Lower lobe of right lung (tissue), 2 donors: Measurements from ENCODE around the gene RASAL2. TPM values are rescaled to one million over a fixed set of nuclear protein-coding genes. Genes with fewer than 3 reads are reported as not detected.
"Not testable (repeated sequence)": the region's sequence is repeated elsewhere in the genome, so short reads cannot be mapped to it uniquely, and the experiment has no call there.

Experiments used
- ATAC-seq, 2 donors: fragments of 200-7000 bp; cut with Tn5 transposase; one replicate each; pipeline ENCODE4 v1.9.1; 2020 to 2022; ENCODE audit warnings: mild to moderate bottlenecking in 2 of 2, moderate library complexity in 2 of 2
- DNase-seq: peaks from one replicate; pipeline ENCODE4 v3.0.0-alpha.2; 2020
- H3K27ac ChIP-seq: fragments of 200-600 bp; one replicate; pipeline ENCODE4 v1.8.0; 2022
- H3K27me3 ChIP-seq: fragments of 200-600 bp; one replicate; pipeline ENCODE4 v1.8.0; 2022; ENCODE audit warnings: low read depth
- H3K36me3 ChIP-seq: fragments of 200-600 bp; one replicate; pipeline ENCODE4 v1.8.0; 2022; ENCODE audit warnings: mild to moderate bottlenecking
- H3K4me1 ChIP-seq: fragments of 200-600 bp; one replicate; pipeline ENCODE4 v1.8.0; 2022
- H3K4me3 ChIP-seq: fragments of 200-600 bp; one replicate; pipeline ENCODE4 v1.8.0; 2022; ENCODE audit warnings: mild to moderate bottlenecking
- H3K9me3 ChIP-seq: fragments of 200-600 bp; one replicate; pipeline ENCODE4 v1.8.0; 2022
- intact Hi-C: fragments of 100-400 bp; cut with DNase I; formaldehyde crosslinking; loops from one replicate; pipeline ENCODE4 v1.11.0; 2022
- total RNA-seq: library from RNA; stranded (reverse); fragmentation: NEBNext Ultra II Directional; extraction: Animal tissue kit (Norgen Biotek cat#: 25700); gene quantifications from one replicate; pipeline ENCODE4 v1.2.1, GENCODE V29; 2021
- TF ChIP-seq, protein P1 (sequence below): fragments of 200-600 bp; IDR thresholded peaks from one replicate; pipeline ENCODE4 v1.8.0; 2022; ENCODE audit warnings: antibody characterized with exemption, mild to moderate bottlenecking
- donor health status: DM: no; HTN: yes; CAD: no; lungs with severe emphysema.

The RASAL2 gene
- total RNA-seq, 1 donor from 2014 or later: 48.3 TPM

DNA sequence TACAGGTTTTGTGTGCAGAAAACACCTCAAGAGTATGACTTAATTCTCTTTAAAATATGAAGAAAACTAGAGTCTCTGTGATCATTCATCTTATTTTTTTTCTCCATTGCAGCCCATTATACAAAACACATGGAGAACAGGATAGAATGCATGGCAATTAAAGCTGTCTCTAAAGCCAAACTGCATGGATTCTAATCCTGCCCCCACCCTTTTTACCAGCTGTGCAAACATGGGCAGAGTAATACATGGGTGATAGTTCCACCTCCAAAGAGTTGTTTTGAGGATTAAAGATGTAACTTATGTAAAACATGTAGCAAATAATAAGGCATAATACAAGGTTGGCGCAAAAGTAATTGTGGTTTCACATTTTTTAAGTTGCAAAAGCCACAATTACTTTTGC, 288.5 kb downstream of the RASAL2 start:
- Histone ChIP-seq H3K9me3 (no peaks in the 10 kb centered on the region), H3K27ac (no peak overlapping the region), H3K4me3 (no peak overlapping the region), H3K4me1 (no peaks in the 10 kb centered on the region), H3K27me3 (no peaks in the 10 kb centered on the region), H3K36me3 (no peaks in the 10 kb centered on the region)
- intact Hi-C loops: no loop called here
- no peak for DNase-seq
- TF ChIP-seq, protein P1, sequence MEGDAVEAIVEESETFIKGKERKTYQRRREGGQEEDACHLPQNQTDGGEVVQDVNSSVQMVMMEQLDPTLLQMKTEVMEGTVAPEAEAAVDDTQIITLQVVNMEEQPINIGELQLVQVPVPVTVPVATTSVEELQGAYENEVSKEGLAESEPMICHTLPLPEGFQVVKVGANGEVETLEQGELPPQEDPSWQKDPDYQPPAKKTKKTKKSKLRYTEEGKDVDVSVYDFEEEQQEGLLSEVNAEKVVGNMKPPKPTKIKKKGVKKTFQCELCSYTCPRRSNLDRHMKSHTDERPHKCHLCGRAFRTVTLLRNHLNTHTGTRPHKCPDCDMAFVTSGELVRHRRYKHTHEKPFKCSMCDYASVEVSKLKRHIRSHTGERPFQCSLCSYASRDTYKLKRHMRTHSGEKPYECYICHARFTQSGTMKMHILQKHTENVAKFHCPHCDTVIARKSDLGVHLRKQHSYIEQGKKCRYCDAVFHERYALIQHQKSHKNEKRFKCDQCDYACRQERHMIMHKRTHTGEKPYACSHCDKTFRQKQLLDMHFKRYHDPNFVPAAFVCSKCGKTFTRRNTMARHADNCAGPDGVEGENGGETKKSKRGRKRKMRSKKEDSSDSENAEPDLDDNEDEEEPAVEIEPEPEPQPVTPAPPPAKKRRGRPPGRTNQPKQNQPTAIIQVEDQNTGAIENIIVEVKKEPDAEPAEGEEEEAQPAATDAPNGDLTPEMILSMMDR: no peak
- ATAC-seq: no peak

DNA sequence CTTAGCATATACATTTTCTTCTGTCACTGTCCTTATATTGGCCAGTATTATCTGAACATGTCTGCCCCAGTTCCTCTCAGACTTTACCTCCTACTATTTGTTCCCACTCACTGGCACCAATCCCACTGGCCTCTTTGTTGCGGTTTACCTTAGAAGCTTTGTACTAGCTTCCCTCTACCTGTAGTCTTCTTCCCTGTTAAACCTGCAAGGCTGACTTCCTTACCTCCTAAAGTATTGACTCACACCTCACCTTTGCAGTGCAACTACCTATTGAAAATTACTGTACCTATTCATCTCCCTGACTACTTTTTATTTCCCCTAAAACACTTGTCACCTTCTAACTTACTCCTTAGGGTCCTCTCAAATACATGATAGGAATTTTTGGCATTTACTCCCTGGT, 291.8 kb downstream of the RASAL2 start:
- peaks cover 7% of the 10 kb centered on the region for H3K4me1 ChIP-seq
- intact Hi-C loops: no loop called here
- H3K27ac ChIP-seq: no peak overlapping the region
- TF ChIP-seq, protein P1: no peak
- H3K36me3 ChIP-seq: no peaks in the 10 kb centered on the region
- H3K4me3 ChIP-seq: no peak overlapping the region
- DNase-seq (no peak), ATAC-seq (no peak)
- no peaks in the 10 kb centered on the region for H3K27me3 ChIP-seq
- no peaks in the 10 kb centered on the region for H3K9me3 ChIP-seq

DNA sequence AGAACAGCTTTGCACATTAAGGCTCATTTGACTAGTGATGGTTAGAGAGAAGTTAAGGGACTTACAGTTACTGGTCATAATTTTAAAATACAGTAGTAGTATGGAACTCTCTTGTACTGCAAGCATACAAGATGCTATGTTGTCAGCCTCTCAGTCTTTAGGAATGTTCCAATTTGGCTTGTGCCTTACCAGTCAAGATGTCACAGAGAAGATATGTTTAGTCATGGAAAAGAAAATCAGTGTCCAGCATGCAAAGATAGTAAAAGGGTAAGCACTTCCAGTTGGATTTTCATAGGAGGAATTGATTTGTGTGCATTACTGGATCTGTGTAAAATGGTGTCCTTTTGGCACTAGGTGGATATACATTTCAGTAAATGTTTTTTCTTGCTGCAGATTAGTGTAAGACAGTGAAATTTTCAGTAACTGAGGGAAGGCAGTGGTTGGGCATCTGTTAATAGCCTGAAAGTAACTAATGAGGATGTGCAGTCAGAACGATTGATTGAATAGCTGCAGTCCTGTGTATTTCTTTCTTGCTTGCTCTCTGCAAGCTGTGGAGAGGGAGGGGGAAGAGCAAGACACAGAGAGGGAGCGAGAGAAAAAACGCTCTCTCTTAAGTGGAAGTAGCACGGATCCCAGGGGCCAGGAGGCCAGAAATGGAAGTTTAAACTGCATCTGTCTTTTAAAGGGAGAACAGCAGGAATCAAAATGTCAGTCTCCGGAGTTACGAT, 294.7 kb downstream of the RASAL2 start:
- Histone ChIP-seq H3K4me1 (peaks cover 7% of the 10 kb centered on the region), H3K36me3 (no peaks in the 10 kb centered on the region), H3K4me3 (no peak overlapping the region), H3K27me3 (no peaks in the 10 kb centered on the region), H3K9me3 (no peaks in the 10 kb centered on the region), H3K27ac (no peak overlapping the region)
- ATAC-seq (no peak), DNase-seq (no peak)
- intact Hi-C loops: no loop called here
- TF ChIP-seq, protein P1: no peak

DNA sequence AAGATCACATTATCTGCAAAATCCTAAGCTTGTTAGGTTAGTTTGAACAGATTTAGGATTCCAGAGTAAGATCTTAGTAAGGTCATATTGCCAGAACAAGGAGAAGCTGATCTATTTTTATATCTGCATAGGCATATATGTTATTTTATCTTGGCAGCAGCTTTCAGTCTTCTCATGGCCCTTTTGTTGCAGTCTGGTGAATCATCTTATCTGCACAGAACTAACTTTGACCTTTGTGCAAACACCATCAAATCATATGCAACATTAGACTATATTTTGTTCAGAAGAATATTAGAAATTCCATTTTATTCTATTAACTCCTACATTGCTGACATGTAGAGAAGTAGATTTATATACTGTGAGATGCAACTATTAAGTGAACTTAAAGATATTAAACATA, 295.5 kb downstream of the RASAL2 start:
- TF ChIP-seq, protein P1: no peak
- H3K27ac ChIP-seq: no peak overlapping the region
- H3K36me3 ChIP-seq: no peaks in the 10 kb centered on the region
- no peaks in the 10 kb centered on the region for H3K27me3 ChIP-seq
- no peaks in the 10 kb centered on the region for H3K9me3 ChIP-seq
- intact Hi-C loops: no loop called here
- no peak overlapping the region for H3K4me3 ChIP-seq
- DNase-seq (no peak), ATAC-seq (no peak)
- H3K4me1 ChIP-seq: peaks cover 7% of the 10 kb centered on the region

DNA sequence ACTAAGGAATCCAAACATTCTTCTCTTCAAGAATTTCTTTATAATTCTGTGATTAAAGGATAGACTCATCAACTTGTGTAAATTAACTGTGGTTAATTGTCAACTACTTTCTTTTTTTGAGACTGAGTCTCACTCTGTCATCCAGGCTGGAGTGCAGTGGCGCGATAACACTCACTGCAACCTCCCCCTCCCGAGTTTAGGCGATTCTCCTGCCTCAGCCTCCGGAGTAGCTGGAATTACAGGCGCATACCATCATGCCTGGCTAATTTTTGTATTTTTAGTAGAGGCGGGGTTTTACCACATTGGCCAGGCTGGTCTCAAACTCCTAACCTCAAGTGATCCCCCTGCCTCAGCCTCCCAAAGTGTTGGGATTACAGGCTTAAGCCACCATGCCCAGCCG, 296.4 kb downstream of the RASAL2 start:
- H3K4me1 ChIP-seq, H3K36me3 ChIP-seq, H3K4me3 ChIP-seq, intact Hi-C loops, DNase-seq, H3K9me3 ChIP-seq, H3K27ac ChIP-seq, ATAC-seq, H3K27me3 ChIP-seq: not testable (repeated sequence)

DNA sequence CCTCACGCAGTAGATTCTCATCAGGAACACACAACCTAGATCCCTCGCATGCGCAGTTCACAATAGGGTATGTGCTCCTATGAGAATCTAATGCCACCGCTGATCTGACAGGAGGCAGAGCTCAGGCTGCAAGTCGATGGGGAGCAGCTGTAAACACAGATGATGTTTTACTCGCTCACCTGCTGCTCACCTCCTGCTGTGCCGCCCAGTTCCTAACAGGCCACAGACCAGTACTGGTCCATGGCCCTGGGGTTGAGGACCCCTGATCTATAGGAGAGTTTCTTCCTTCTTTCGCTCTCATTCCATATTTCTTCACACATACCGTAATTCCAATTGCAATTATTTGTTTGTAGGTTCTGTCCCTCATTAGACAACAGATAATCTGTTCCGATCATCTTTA, 299.5 kb downstream of the RASAL2 start:
- Histone ChIP-seq H3K4me3 (no peak overlapping the region), H3K27me3 (no peaks in the 10 kb centered on the region), H3K27ac (no peak overlapping the region), H3K4me1 (peaks cover 7% of the 10 kb centered on the region), H3K9me3 (no peaks in the 10 kb centered on the region), H3K36me3 (no peaks in the 10 kb centered on the region)
- TF ChIP-seq, protein P1: no peak
- DNase-seq: no peak
- intact Hi-C loops: no loop called here
- ATAC-seq: no peak
